Measurements from ENCODE around the gene FOXP1.

FOXP1 gene

DNA sequence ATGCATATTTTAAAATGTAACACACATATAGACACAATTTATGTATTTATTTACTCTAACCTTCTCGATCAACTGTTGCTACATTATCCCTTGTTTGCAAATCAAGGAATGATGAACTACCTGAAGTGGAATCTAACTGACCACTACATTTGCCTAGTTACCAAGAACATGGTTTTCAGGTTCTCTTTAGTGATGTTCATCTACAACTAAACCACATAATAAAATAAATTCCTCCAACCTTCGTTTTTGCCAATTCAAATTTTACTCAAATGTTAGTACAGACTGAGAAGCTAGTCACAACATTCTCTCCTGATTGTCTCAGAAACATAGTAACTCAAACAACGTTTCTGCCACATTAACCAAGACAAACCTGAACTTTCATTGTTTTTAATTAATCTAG is 521.9 kb downstream of the FOXP1 start:
- peak overlapping the region in 1 of 2 donors; percentile 66 for H3K4me3 ChIP-seq (replicated peaks in 1 of 2; ENCODE audit: low read depth in 2 of 2, low read length in 2 of 2)
- DNase-seq (ENCODE audit: low read depth in 2 of 2), result no peak
- TF ChIP-seq CTCF (IDR thresholded peaks at IDR 0.05; ENCODE audit: low read depth, low read length), result no peak

- TF ChIP-seq CTCF (IDR thresholded peaks at IDR 0.05; ENCODE audit: low read depth, low read length), result no peak
- no peak overlapping the region for H3K4me3 ChIP-seq (replicated peaks in 1 of 2; ENCODE audit: low read depth in 2 of 2, low read length in 2 of 2)
- DNase-seq (ENCODE audit: low read depth in 2 of 2), result peak in 1 of 2 donors; percentile 28
Measured at GRCh38 chr3:71061037-71061436, 522.5 kb downstream of the FOXP1 start.

- H3K4me3 ChIP-seq (replicated peaks in 1 of 2; ENCODE audit: low read depth in 2 of 2, low read length in 2 of 2), result no peak overlapping the region
- no peak for DNase-seq (ENCODE audit: low read depth in 2 of 2)
- TF ChIP-seq CTCF (IDR thresholded peaks at IDR 0.05; ENCODE audit: low read depth, low read length), result no peak
Measured at GRCh38 chr3:71060536-71060935, 523.0 kb downstream of the FOXP1 start.

DNA sequence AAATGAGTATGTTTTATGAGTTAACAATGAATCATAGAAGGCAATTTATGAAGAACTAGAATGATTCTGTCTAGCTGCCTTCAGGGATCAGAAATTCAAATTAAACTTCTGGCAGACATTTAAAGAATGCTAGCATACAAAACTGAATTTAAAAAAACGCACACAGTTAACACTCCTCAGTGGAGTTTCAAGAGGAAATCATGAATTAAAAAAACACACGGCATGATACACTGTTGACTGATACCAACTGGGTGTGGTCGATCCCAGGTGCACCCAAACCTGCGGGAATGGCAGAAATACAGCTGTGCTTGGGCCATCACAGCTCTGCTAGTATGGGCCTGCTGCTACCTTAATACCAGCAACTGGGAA is 526.0 kb downstream of the FOXP1 start:
- H3K4me3 ChIP-seq (replicated peaks in 1 of 2; ENCODE audit: low read depth in 2 of 2, low read length in 2 of 2), result no peak overlapping the region
- no peak for TF ChIP-seq CTCF (IDR thresholded peaks at IDR 0.05; ENCODE audit: low read depth, low read length)
- peak in 1 of 2 donors; percentile 45 for DNase-seq (ENCODE audit: low read depth in 2 of 2)

DNA sequence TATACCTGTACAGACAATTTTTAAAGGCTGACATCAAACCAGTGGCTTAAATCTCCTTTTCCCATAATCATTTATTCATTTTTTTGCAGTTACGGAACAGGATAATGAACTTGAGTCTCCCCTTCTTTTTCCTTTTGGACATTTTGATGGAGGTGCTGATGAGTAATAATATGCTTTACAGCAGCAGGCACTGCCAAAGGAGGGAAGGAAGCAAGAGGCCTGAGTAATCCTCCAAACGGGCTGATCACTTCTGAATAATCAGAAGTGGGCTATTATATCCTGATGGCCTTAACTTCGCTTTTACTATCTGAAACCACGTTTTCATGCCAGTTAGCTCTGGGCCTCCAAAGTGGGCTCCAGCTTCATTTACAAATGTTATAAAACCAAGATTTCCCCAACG is 527.2 kb downstream of the FOXP1 start:
- TF ChIP-seq CTCF (IDR thresholded peaks at IDR 0.05; ENCODE audit: low read depth, low read length), result no peak
- H3K4me3 ChIP-seq (replicated peaks in 1 of 2; ENCODE audit: low read depth in 2 of 2, low read length in 2 of 2), result no peak overlapping the region
- DNase-seq (ENCODE audit: low read depth in 2 of 2), result peak; percentile 55 to 76

DNA sequence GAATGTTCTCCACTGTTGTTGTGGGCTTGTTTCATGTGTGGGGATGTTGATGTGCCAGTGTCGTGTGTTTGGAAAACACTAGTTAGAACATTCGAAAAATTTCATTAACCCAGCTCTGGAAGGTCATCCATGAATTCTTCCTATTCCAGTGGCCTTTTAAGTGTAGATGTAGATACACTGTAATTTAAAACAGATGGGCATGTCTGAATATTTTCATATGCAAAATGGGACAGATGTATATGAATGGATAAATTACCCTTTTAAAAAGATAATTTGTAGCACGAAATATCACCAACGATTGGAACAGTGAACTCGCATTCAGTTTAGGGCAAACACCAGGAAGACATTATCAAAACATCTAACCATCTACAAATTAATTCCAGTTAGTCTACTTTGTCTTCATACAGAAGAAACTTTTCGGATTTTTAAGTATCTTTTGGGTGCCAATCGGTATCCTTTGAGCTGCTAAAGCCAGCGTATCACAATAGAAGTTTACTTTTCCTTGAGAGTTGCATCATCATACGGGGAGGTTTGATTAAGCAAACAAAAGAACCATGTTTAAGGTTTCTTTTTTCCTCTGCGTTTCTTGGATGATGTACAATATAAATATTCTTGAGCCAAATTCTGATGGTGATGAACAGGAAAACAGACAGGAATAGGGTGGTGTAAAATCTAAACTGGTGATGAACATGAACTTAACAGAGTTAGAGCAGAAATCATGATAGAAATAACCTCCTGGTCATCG is 528.1 kb downstream of the FOXP1 start:
- DNase-seq (ENCODE audit: low read depth in 2 of 2), result peak; percentile 85 to 87
- no peak for TF ChIP-seq CTCF (IDR thresholded peaks at IDR 0.05; ENCODE audit: low read depth, low read length)
- H3K4me3 ChIP-seq (replicated peaks in 1 of 2; ENCODE audit: low read depth in 2 of 2, low read length in 2 of 2), result peak overlapping the region in 1 of 2 donors; percentile 2

DNA sequence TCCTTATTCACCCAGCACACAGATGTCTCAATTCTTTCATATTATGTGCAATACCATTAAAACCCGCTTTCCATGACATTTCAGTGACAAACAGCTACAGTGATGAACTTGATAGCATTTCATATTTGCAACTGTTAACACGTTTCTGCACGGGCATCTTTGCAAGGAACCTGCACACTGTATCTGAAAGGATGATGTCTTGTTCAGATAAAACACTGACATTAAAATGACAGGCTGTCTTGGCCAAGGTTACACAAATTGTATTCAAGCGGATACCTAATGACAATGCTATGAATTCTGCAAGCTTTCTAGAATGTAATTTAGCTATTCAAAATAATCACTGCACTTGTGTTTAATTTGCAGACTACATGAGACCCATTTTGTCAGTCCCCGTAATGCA is 529.2 kb downstream of the FOXP1 start:
- TF ChIP-seq CTCF (IDR thresholded peaks at IDR 0.05; ENCODE audit: low read depth, low read length), result no peak
- no peak for DNase-seq (ENCODE audit: low read depth in 2 of 2)
- H3K4me3 ChIP-seq (replicated peaks in 1 of 2; ENCODE audit: low read depth in 2 of 2, low read length in 2 of 2), result no peak overlapping the region

Measured in cardiac fibroblast (primary cell).